G401 (cell line): ENCODE results near the gene RAPGEFL1. TPM values are rescaled to one million over a fixed set of nuclear protein-coding genes. Genes with fewer than 3 reads are reported as not detected.
A peak's percentile ranks its signal among the peaks of the same experiment; 100 is the strongest.
"Not testable (repeated sequence)": the region's sequence is repeated elsewhere in the genome, so short reads cannot be mapped to it uniquely, and the experiment has no call there.

ENCODE experiments used
- DNase-seq: peaks from one replicate; pipeline ENCODE4 v3.0.0-alpha.2; 2015; ENCODE audit warnings: low spot score
- in situ Hi-C: cut with HindIII; loops from 2 replicates; pipeline ENCODE4 v1.10.0; 2016; ENCODE audit warnings: low sequenced_read_pairs, mixed read lengths
- total RNA-seq: library from RNA; depleted of rRNA; stranded (reverse); fragments of >200 nt; shearing (Covaris generic); gene quantifications from 2 replicates; pipeline ENCODE4 v1.2.3, GENCODE V29; 2014

The RAPGEFL1 gene
- total RNA-seq, 1 experiment from 2014 or later, result 2.6 TPM

GRCh38 chr17:40197965-40198456 is 20.7 kb downstream of the RAPGEFL1 start:
- in situ Hi-C loops, DNase-seq: not testable (repeated sequence)

GRCh38 chr17:40198576-40198975 is 21.3 kb downstream of the RAPGEFL1 start:
- in situ Hi-C loops, result no loop called here
- DNase-seq, result no peak

- DNase-seq, result no peak
- in situ Hi-C loops, result no loop called here
These were observed 25.9 kb downstream of the RAPGEFL1 start for GRCh38 chr17:40203131-40203530.

GRCh38 chr17:40206193-40206592 is 28.9 kb downstream of the RAPGEFL1 start:
- in situ Hi-C loops, result not testable (repeated sequence)

GRCh38 chr17:40209404-40210093 is 32.3 kb downstream of the RAPGEFL1 start:
- DNase-seq, result no peak

More at GRCh38 chr17:40206193-40206592, 28.9 kb downstream of the RAPGEFL1 start:
- not testable (repeated sequence) for DNase-seq

GRCh38 chr17:40213914-40214313 is 36.6 kb downstream of the RAPGEFL1 start:
- DNase-seq, in situ Hi-C loops: not testable (repeated sequence)

More at GRCh38 chr17:40209404-40210093, 32.3 kb downstream of the RAPGEFL1 start:
- in situ Hi-C loops, result no loop called here

- in situ Hi-C loops, result no loop called here
These were observed 40.9 kb downstream of the RAPGEFL1 start for GRCh38 chr17:40218006-40218739.

GRCh38 chr17:40218740-40219593 is 41.7 kb downstream of the RAPGEFL1 start, which contains the start of gene WIPF2:
Gene WIPF2, plus strand, starts transcription at chr17:40219304. Its CDS starts 37,156 bp downstream, at chr17:40256460.
- peak; percentile 98 for DNase-seq

More at GRCh38 chr17:40218006-40218739, 40.9 kb downstream of the RAPGEFL1 start:
- DNase-seq, result no peak

GRCh38 chr17:40219594-40220338 is 42.5 kb downstream of the RAPGEFL1 start:
- in situ Hi-C loops, result no loop called here
- peak; percentile 68 for DNase-seq

More at GRCh38 chr17:40218740-40219593, 41.7 kb downstream of the RAPGEFL1 start, which contains the start of gene WIPF2:
- in situ Hi-C loops, result no loop called here

GRCh38 chr17:40224718-40225550 is 47.7 kb downstream of the RAPGEFL1 start:
- DNase-seq, result peak; percentile 57
- in situ Hi-C loops, result no loop called here

- in situ Hi-C loops, DNase-seq: not testable (repeated sequence)
These were observed 51.9 kb downstream of the RAPGEFL1 start for GRCh38 chr17:40229146-40229545.

- no peak for DNase-seq
- in situ Hi-C loops, result no loop called here
These were observed 53.4 kb downstream of the RAPGEFL1 start for GRCh38 chr17:40230670-40231069.

- in situ Hi-C loops, DNase-seq: not testable (repeated sequence)
These were observed 54.7 kb downstream of the RAPGEFL1 start for GRCh38 chr17:40231928-40232327.

GRCh38 chr17:40241252-40241834 is 64.1 kb downstream of the RAPGEFL1 start:
- in situ Hi-C loops, result no loop called here
- no peak for DNase-seq

- in situ Hi-C loops, result no loop called here
- no peak for DNase-seq
These were observed 65.5 kb downstream of the RAPGEFL1 start for GRCh38 chr17:40242774-40243173.

- in situ Hi-C loops, result no loop called here
- DNase-seq, result no peak
These were observed 66.5 kb downstream of the RAPGEFL1 start for GRCh38 chr17:40243761-40244160.

- no peak for DNase-seq
- in situ Hi-C loops, result no loop called here
These were observed 67.0 kb downstream of the RAPGEFL1 start for GRCh38 chr17:40244255-40244654.
